Sigmoid colon (tissue), 7 donors: ENCODE measurements around the gene PCSK7. TPM values are rescaled to one million over a fixed set of nuclear protein-coding genes. Genes with fewer than 3 reads are reported as not detected.

Source experiments
- DNase-seq: peaks from one replicate; pipeline ENCODE4 v3.0.0-alpha.2; 2019
- H3K27ac ChIP-seq, 4 donors: fragments of 200-600 bp; sonication (generic); one replicate each; pipeline ENCODE4 v1.5.1; 2016 to 2019; ENCODE audit warnings: mild to moderate bottlenecking in 1 of 4
- H3K27me3 ChIP-seq, 3 donors: fragments of 200-600 bp; sonication (generic); one replicate each; pipeline ENCODE4 v1.5.1; 2019; ENCODE audit warnings: mild to moderate bottlenecking in 1 of 3
- H3K36me3 ChIP-seq, 4 donors: fragments of 200-600 bp; sonication (generic); one replicate each; pipeline ENCODE4 v1.5.1; 2016 to 2019
- H3K4me1 ChIP-seq, 4 donors: fragments of 200-600 bp; sonication (generic); one replicate each; pipeline ENCODE4 v1.5.1; 2017 to 2019
- H3K4me3 ChIP-seq, 4 donors: fragments of 200-600 bp; sonication (generic); one replicate each; pipeline ENCODE4 v1.5.1; 2017 to 2019; ENCODE audit warnings: mild to moderate bottlenecking in 2 of 4, moderate library complexity in 1 of 4
- H3K9me3 ChIP-seq, 4 donors: fragments of 200-600 bp in 3 of 4; sonication (generic) in 3 of 4; one replicate each; pipeline versions ENCODE4 v1.5.1 to v1.6.1; 2013 to 2019
- EP300 ChIP-seq, 4 donors: sonication (generic); formaldehyde crosslinking; IDR thresholded peaks; one replicate each; pipeline ENCODE4 v1.6.1; 2017; ENCODE audit warnings: antibody characterized with exemption in 4 of 4
- POLR2A ChIP-seq, 2 donors: fragments of 450-650 bp; IDR thresholded peaks; one replicate each; pipeline ENCODE4 v1.6.1; 2016; ENCODE audit warnings: antibody characterized with exemption in 2 of 2, mild to moderate bottlenecking in 2 of 2, moderate library complexity in 2 of 2
- POLR2AphosphoS5 ChIP-seq, 4 donors: sonication (generic); formaldehyde crosslinking; IDR thresholded peaks; one replicate each; pipeline ENCODE4 v1.6.1; 2017; ENCODE audit warnings: antibody characterized with exemption in 4 of 4
- WGBS, 2 donors: extraction: QIAGEN DNeasy Blood & Tissue Kit; methylation state at CpG; one replicate each; pipeline ENCODE4 v1.1.7; 2013; 5-methylcytosine and 5-hydroxymethylcytosine counted together
- intact Hi-C: fragments of 100-400 bp; cut with DNase I; formaldehyde crosslinking; loops from one replicate; pipeline ENCODE4 v1.15.1; 2023
- polyA plus RNA-seq, 3 donors: library from polyadenylated mRNA; stranded (reverse); fragments of 200-250 nt; gene quantifications; one replicate each; pipeline ENCODE4 v1.2.3, GENCODE V29; 2013
- total RNA-seq, 4 donors: library from RNA; depleted of rRNA; stranded (reverse); fragments of >200 nt; gene quantifications; one replicate each; pipeline ENCODE4 v1.1.0, GENCODE V29; 2016
- TF ChIP-seq, protein P1 (sequence below), 4 experiments: fragments of 450-650 bp in 3 of 4; fragments of 200-600 bp in 1 of 4; IDR thresholded peaks; one replicate each; pipeline ENCODE4 v1.5.1; 2016 to 2019; ENCODE audit warnings: antibody characterized with exemption in 4 of 4, mild to moderate bottlenecking in 3 of 4, moderate library complexity in 2 of 4
- donor health status: healthy with polysubstance abuse.
- donor health status: Bipolar disorder and iron deficiency.
- donor health status: healthy.

The PCSK7 gene
- total and polyA plus RNA-seq, 7 donors, result 18.0 to 116 (median 29.8) TPM

DNA sequence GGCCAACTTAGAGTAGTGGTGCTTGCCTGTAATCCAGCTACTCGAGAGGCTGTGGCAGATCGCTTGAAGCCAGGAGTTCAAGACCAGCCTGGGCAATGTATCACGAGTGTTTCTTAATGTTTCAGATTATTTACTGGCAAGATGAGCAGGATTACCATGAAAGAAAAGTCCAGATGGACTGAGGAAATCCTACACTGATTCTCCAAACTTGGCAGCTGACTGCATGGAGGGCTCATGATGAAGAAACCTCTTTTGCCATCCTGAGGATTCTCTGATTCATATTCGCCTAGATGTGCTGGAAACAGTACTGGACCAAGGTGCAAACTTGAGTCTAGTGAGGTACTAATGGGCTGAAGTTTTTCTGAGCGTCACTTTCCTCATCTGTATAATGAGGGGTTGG lies 56.1 kb downstream of the PCSK7 start:
- Histone ChIP-seq H3K4me3 (no peak overlapping the region), H3K9me3 (no peaks in the 10 kb centered on the region), H3K4me1 (peaks cover 0 to 43% (median 24%) of the 10 kb centered on the region in 4 donors), H3K27me3 (no peaks in the 10 kb centered on the region), H3K27ac (peak overlapping the region in 3 of 4 donors; percentile 17 to 29 (median 28)), H3K36me3 (peaks cover 0 to 10% (median 0%) of the 10 kb centered on the region in 4 donors)
- intact Hi-C loops, result no loop called here
- TF ChIP-seq, protein P1, sequence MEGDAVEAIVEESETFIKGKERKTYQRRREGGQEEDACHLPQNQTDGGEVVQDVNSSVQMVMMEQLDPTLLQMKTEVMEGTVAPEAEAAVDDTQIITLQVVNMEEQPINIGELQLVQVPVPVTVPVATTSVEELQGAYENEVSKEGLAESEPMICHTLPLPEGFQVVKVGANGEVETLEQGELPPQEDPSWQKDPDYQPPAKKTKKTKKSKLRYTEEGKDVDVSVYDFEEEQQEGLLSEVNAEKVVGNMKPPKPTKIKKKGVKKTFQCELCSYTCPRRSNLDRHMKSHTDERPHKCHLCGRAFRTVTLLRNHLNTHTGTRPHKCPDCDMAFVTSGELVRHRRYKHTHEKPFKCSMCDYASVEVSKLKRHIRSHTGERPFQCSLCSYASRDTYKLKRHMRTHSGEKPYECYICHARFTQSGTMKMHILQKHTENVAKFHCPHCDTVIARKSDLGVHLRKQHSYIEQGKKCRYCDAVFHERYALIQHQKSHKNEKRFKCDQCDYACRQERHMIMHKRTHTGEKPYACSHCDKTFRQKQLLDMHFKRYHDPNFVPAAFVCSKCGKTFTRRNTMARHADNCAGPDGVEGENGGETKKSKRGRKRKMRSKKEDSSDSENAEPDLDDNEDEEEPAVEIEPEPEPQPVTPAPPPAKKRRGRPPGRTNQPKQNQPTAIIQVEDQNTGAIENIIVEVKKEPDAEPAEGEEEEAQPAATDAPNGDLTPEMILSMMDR (IDR thresholded peaks at IDR 0.05), result no peak
- no peak for TF ChIP-seq EP300 (IDR thresholded peaks at IDR 0.05)
- no peak for TF ChIP-seq POLR2AphosphoS5 (IDR thresholded peaks at IDR 0.05)
- no peak for TF ChIP-seq POLR2A (IDR thresholded peaks at IDR 0.05)
- DNase-seq, result no peak
- 88 to 89% methylated on average over 5 of the region's 5 CpGs for WGBS, 2 donors

DNA sequence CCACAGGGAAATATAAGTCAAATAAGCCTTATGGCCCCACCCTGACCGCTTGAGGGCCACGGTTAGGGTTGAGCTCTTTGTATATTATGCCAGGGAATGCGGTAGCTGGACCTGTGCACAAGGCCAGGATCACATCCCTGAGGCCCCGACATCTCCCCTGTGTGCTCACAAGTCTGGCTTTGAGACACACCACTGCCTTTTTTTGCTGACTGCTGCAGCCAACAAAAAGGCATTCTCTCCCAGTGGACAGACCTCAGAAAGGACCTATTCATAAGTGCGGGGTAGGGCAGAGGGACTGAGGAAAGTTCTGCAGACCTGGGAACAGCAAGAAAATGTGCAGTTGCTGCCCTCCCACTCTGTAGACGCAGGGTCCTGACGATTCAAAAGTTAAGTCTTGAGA lies 56.8 kb downstream of the PCSK7 start:
- no peak for DNase-seq
- no peaks in the 10 kb centered on the region for H3K9me3 ChIP-seq
- peak overlapping the region in 2 of 4 donors; percentile 11 to 29 for H3K27ac ChIP-seq
- H3K27me3 ChIP-seq, result no peaks in the 10 kb centered on the region
- intact Hi-C loops, result no loop called here
- no peak overlapping the region for H3K4me3 ChIP-seq
- peaks cover 0 to 11% (median 0%) of the 10 kb centered on the region in 4 donors for H3K36me3 ChIP-seq
- TF ChIP-seq EP300 (IDR thresholded peaks at IDR 0.05) (no peak), POLR2AphosphoS5 (IDR thresholded peaks at IDR 0.05) (no peak), POLR2A (IDR thresholded peaks at IDR 0.05) (no peak)
- TF ChIP-seq, protein P1 (IDR thresholded peaks at IDR 0.05), result no peak
- WGBS, 2 donors, result 78 to 84% methylated on average over 7 of the region's 7 CpGs
- H3K4me1 ChIP-seq, result peaks cover 0 to 43% (median 24%) of the 10 kb centered on the region in 4 donors

DNA sequence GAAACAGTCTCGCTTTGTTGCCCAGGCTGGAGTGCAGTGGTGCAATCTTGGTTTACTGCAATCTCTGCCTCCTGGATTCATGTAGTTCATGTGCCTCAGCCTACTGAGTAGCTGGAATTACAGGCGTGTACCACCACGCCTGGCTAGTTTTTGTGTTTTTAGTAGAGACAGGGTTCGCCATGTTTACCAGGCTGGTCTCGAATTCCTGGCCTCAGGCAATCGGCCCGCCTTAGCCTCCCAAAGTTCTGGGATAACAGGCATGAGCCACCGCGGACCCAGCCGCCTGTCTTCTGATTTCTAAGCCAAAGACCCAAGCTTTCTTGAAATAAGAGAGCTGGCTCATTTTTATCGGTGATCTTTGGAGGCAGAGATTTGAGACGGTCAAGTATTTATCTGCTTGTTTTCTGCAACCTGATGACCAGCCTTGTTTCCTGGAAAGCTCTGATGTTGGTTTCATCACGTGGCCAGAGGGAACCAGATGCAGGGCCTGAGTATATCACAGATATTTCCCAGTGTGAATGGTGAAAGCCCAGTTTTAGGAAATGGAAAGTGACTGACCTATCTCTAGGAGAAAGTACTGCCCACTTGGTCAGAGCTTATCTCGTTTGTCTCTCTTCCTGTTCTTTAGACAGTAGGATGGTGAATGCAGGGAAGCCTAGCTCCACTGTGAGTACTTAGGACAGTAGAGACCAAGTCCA lies 59.0 kb downstream of the PCSK7 start:
- DNase-seq, result no peak
- 88% methylated on average over 14 of the region's 14 CpGs for WGBS, 2 donors
- TF ChIP-seq POLR2A (IDR thresholded peaks at IDR 0.05) (no peak), POLR2AphosphoS5 (IDR thresholded peaks at IDR 0.05) (peak in 1 of 4 donors; percentile 10)
- H3K36me3 ChIP-seq, result peaks cover 0 to 33% (median 3%) of the 10 kb centered on the region in 4 donors
- no peak overlapping the region for H3K4me3 ChIP-seq
- H3K9me3 ChIP-seq, result no peaks in the 10 kb centered on the region
- intact Hi-C loops, result no loop called here
- peaks cover 0 to 35% (median 19%) of the 10 kb centered on the region in 4 donors for H3K4me1 ChIP-seq
- peak overlapping the region; percentile 12 to 49 (median 28) for H3K27ac ChIP-seq
- H3K27me3 ChIP-seq, result no peaks in the 10 kb centered on the region

DNA sequence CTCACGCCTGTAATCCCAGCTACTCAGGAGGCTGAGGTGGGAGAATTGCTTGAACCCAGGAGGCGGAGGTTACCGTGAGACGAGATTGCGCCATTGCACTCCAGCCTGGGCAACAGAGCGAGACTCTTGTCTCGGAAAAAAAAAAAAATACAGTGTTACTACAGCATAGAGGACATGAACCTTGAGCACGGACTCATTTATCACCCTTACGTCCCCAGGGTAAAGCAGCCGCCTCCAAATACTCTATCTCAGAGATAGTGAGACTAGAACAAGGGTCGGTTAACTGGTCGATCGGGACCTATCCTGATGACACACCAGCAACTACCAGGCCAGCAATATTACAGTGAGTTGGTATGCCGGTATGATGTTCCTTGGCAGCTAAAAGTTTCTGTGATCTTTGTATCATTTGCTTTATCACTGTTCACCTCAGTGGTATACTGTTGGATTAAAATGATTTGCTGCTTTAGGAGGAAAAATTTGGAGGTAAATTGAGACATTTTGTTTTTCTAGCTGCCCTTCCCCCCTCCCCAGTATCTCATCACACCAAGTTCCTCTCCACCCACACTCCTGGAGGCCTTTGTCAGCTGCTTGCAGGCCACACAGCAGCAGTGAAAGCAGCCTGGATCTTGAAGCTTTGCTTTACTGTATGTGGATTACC lies 60.3 kb downstream of the PCSK7 start:
- Histone ChIP-seq H3K36me3 (peaks cover 0 to 47% (median 9%) of the 10 kb centered on the region in 4 donors), H3K4me1 (peaks cover 0 to 31% (median 15%) of the 10 kb centered on the region in 4 donors), H3K4me3 (no peak overlapping the region), H3K27ac (peak overlapping the region in 3 of 4 donors; percentile 13 to 56 (median 52)), H3K27me3 (no peaks in the 10 kb centered on the region), H3K9me3 (no peaks in the 10 kb centered on the region)
- TF ChIP-seq POLR2AphosphoS5 (IDR thresholded peaks at IDR 0.05), result peak in 2 of 4 donors; percentile 4 to 5
- TF ChIP-seq POLR2A (IDR thresholded peaks at IDR 0.05), result no peak
- TF ChIP-seq, protein P1 (IDR thresholded peaks at IDR 0.05), result no peak
- TF ChIP-seq EP300 (IDR thresholded peaks at IDR 0.05), result no peak
- intact Hi-C loops, result no loop called here
- 92% methylated on average over 14 of the region's 14 CpGs for WGBS, 2 donors
- DNase-seq, result no peak

DNA sequence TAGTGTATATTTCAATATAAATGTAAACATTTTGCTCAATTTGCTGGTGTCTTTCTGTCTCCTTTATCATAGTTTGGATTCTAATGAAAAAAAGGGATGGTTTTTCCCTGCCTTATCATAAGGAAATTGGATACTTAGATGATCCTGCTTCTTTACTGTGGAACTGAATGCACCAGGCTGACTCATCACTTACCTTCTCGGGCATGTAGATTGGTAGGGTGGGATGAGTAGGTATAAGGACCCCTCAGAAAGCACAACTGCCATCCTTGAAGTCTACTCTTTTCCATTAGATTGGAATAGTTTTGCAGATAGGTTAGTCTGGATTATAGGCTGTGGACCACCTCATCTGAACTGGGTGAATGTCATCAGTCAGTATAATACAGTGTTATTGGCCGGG lies 60.9 kb downstream of the PCSK7 start:
- 95% methylated on average over 2 of the region's 2 CpGs for WGBS, 2 donors
- Histone ChIP-seq H3K36me3 (peaks cover 0 to 52% (median 10%) of the 10 kb centered on the region in 4 donors), H3K9me3 (no peaks in the 10 kb centered on the region), H3K4me3 (no peak overlapping the region), H3K27ac (peak overlapping the region in 3 of 4 donors; percentile 13 to 56 (median 52)), H3K4me1 (peaks cover 0 to 26% (median 12%) of the 10 kb centered on the region in 4 donors), H3K27me3 (no peaks in the 10 kb centered on the region)
- TF ChIP-seq, protein P1 (IDR thresholded peaks at IDR 0.05), result no peak
- TF ChIP-seq POLR2AphosphoS5 (IDR thresholded peaks at IDR 0.05), result no peak
- TF ChIP-seq EP300 (IDR thresholded peaks at IDR 0.05), result no peak
- no peak for TF ChIP-seq POLR2A (IDR thresholded peaks at IDR 0.05)
- DNase-seq, result no peak
- intact Hi-C loops, result no loop called here
